OCI-LY1 (cell line): ENCODE results near the gene FYB1.

Experiments used
- H2AFZ ChIP-seq: fragments of 200-600 bp; sonication (generic), shearing (Covaris generic); 2 replicates; pipeline ENCODE4 v1.6.0; 2014; ENCODE audit warnings: antibody characterized with exemption, mild to moderate bottlenecking, low read length
- H3F3A ChIP-seq: fragments of 200-600 bp; sonication (generic), shearing (Covaris generic); 2 replicates; pipeline ENCODE4 v1.6.0; 2014; ENCODE audit warnings: mild to moderate bottlenecking, antibody characterized with exemption, low read length, moderate library complexity; ENCODE audit not compliant: insufficient read depth
- H3K27ac ChIP-seq: fragments of 200-600 bp; sonication (generic); 2 replicates; pipeline ENCODE4 v1.5.1; 2014; ENCODE audit warnings: low read length, mixed run types, mild to moderate bottlenecking, low read depth; ENCODE audit not compliant: poor library complexity, severe bottlenecking
- H3K27me3 ChIP-seq: fragments of 200-600 bp; sonication (generic); 2 replicates; pipeline ENCODE4 v1.6.0; 2014; ENCODE audit warnings: antibody characterized with exemption, mild to moderate bottlenecking, low read length, moderate library complexity; ENCODE audit not compliant: insufficient read depth
- H3K36me3 ChIP-seq: fragments of 200-600 bp; sonication (generic); 2 replicates; pipeline ENCODE4 v1.6.1; 2014; ENCODE audit warnings: mild to moderate bottlenecking, antibody characterized with exemption, low read length, moderate library complexity, mixed read lengths; ENCODE audit not compliant: insufficient read depth
- H3K4me1 ChIP-seq: fragments of 200-600 bp; sonication (generic); 2 replicates; pipeline ENCODE4 v1.5.1; 2014; ENCODE audit warnings: mild to moderate bottlenecking, low read length, moderate library complexity; ENCODE audit not compliant: insufficient read depth, severe bottlenecking
- H3K4me2 ChIP-seq: fragments of 200-600 bp; sonication (generic), shearing (Covaris generic); 2 replicates; pipeline ENCODE4 v1.6.1; 2014; ENCODE audit warnings: low read length
- H3K4me3 ChIP-seq: fragments of 200-600 bp; sonication (generic); 2 replicates; pipeline ENCODE4 v1.5.1; 2014; ENCODE audit warnings: low read length, low read depth, mild to moderate bottlenecking, mixed read lengths; ENCODE audit not compliant: poor library complexity, severe bottlenecking
- H3K79me2 ChIP-seq: fragments of 200-600 bp; shearing (Covaris generic); 2 replicates; pipeline ENCODE4 v1.6.1; 2016; ENCODE audit warnings: mixed run types, low read length, mixed read lengths; ENCODE audit not compliant: insufficient read depth
- H3K9ac ChIP-seq: fragments of 200-600 bp; sonication (generic), shearing (Covaris generic); 2 replicates; pipeline ENCODE4 v1.6.1; 2014; ENCODE audit warnings: mild to moderate bottlenecking, low read length, mixed read lengths
- H3K9me2 ChIP-seq: fragments of 200-600 bp; sonication (generic), shearing (Covaris generic); 2 replicates; pipeline ENCODE4 v1.6.1; 2014; ENCODE audit warnings: low read depth, mild to moderate bottlenecking, low read length, mixed read lengths
- H3K9me3 ChIP-seq: fragments of 200-600 bp; shearing (Covaris generic); 2 replicates; pipeline ENCODE4 v1.6.1; 2014; ENCODE audit warnings: low read length, mixed read lengths
- H4K20me1 ChIP-seq: fragments of 200-600 bp; sonication (generic), shearing (Covaris generic); 2 replicates; pipeline ENCODE4 v1.6.0; 2016; ENCODE audit warnings: mild to moderate bottlenecking, low read length; ENCODE audit not compliant: insufficient read depth
- CTCF ChIP-seq: fragments of 200-600 bp; sonication (generic), shearing (Covaris generic); IDR thresholded peaks from 2 replicates; pipeline ENCODE4 v1.5.1; 2017; ENCODE audit warnings: mild to moderate bottlenecking, antibody characterized with exemption, low read length, moderate library complexity, mixed read lengths
- EZH2 ChIP-seq: fragments of 200-600 bp; sonication (generic), shearing (Covaris generic); IDR thresholded peaks from 2 replicates; pipeline ENCODE4 v1.8.0; 2017; ENCODE audit warnings: borderline replicate concordance, mixed run types, mild to moderate bottlenecking, antibody characterized with exemption, low read length, moderate library complexity, mixed read lengths

The FYB1 gene

GRCh38 chr5:39106322-39106721, 113.0 kb downstream of the FYB1 start:
- Histone ChIP-seq H3K79me2 (no peaks in the 10 kb centered on the region), H3K27ac (no peak overlapping the region), H3K9me3 (no peaks in the 10 kb centered on the region), H4K20me1 (no peaks in the 10 kb centered on the region), H3K9me2 (no peaks in the 10 kb centered on the region), H3F3A (no peaks in the 10 kb centered on the region), H3K36me3 (no peaks in the 10 kb centered on the region), H3K4me2 (no peak overlapping the region), H3K9ac (no peak overlapping the region), H3K27me3 (no peaks in the 10 kb centered on the region), H3K4me3 (no peak overlapping the region), H3K4me1 (no peaks in the 10 kb centered on the region), H2AFZ (no peak overlapping the region)
- no peak for TF ChIP-seq EZH2
- 0 out of 2 replicates have a peak, but pooled peaks have one; percentile 24 for TF ChIP-seq CTCF

DNA sequence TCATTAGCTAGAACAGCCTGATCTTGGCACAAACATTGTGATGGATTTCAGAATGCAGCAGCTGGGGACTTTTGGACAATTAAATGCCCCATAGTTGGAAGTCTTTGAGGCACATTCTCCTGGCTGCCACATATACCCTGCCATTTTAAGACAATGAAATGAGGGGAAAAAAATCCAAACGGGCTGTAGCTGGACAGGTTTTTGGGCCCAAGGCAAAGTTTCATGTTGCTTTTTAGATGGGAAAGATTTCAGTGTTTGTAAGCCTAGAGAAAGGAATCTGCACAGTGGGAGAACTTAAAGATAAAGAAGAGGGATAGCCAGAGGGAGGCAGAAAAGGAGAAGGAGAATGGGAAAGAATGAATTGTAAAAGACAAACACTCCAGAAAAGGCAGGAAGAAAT, 115.1 kb downstream of the FYB1 start:
- Histone ChIP-seq H3K4me2 (no peak overlapping the region), H3K79me2 (no peaks in the 10 kb centered on the region), H2AFZ (no peak overlapping the region), H3K27ac (no peak overlapping the region), H3K27me3 (no peaks in the 10 kb centered on the region), H3K9ac (no peak overlapping the region), H3K9me3 (no peaks in the 10 kb centered on the region), H3K4me1 (no peaks in the 10 kb centered on the region), H3K4me3 (no peak overlapping the region), H3K36me3 (no peaks in the 10 kb centered on the region), H3F3A (no peaks in the 10 kb centered on the region), H3K9me2 (no peaks in the 10 kb centered on the region), H4K20me1 (no peaks in the 10 kb centered on the region)
- TF ChIP-seq EZH2 (no peak), CTCF (no peak)

DNA sequence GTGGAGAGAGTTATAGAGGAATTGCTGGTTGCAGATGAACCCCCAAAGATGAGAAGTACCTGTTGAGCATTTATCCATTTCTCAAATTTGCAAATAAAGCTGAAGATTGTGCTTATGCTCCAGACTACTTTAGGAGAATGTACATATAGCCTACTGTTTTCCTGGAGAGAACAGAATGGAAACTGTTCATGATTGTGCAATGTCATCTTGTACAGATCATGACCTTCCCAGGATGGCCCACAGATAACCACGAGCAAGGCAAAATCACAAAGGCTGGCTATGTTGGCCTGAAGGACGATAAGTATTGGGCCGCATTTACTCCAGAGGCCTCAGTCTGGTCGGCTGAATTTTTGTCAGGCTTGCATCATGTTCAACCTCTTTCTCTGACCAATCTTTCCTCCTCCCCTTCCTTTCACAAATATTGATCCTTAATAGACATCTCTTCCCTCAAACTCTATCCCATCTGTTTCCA, 116.6 kb downstream of the FYB1 start:
- Histone ChIP-seq H3K9ac (no peak overlapping the region), H2AFZ (no peak overlapping the region), H3K27ac (no peak overlapping the region), H4K20me1 (no peaks in the 10 kb centered on the region), H3K36me3 (no peaks in the 10 kb centered on the region), H3K27me3 (no peaks in the 10 kb centered on the region), H3K9me2 (no peaks in the 10 kb centered on the region), H3K4me2 (no peak overlapping the region), H3K79me2 (no peaks in the 10 kb centered on the region), H3K4me1 (no peaks in the 10 kb centered on the region), H3K9me3 (no peaks in the 10 kb centered on the region), H3F3A (no peaks in the 10 kb centered on the region), H3K4me3 (no peak overlapping the region)
- no peak for TF ChIP-seq EZH2
- TF ChIP-seq CTCF, result no peak
